ENCODE results near the gene CHMP1A. TPM values are rescaled to one million over a fixed set of nuclear protein-coding genes. Genes with fewer than 3 reads are reported as not detected.

Gene CHMP1A
- total and polyA plus RNA-seq, 2 donors (not counting 1 experiment from before 2014, with no cell fraction given): 61.0 to 66.2 TPM

DNA sequence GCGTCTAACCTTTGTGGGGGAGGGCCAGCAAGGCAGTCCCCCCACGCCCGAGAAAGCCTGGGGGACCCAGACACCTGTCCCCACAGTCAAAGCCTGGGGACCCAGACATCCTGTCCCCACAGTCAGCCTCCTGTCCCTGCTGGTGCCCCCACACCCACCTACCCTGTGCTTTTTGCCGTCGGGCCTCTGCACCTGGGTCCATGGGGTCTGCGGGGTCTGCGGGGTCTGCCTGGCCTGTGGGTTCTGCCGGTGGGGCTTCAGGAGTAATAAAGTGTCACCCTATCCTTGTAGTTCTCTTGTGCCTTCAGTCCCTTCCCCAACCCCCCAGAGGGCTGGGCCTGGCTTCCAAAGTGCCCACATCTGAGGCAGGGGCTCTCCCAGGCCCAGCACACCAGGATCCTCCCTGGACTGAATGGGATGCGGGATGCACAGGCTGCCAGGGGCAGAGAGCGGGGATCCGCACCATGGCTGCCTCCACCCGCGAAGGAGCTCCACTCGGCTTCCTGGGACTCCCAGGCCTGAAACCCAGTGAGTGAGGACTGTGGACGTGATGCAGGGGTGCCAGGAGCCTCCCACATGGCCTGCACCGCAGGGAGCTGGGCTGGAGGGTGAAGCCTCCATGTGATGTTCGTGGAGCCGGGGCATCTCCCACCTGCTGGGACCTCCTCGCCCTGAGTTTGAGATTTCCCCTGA, 60.4 kb downstream of the CHMP1A start:
- H3K79me2 ChIP-seq (ENCODE audit: control insufficient read depth, insufficient read depth, low read length): no peaks in the 10 kb centered on the region
- peaks cover 3% of the 10 kb centered on the region for H3K36me3 ChIP-seq (ENCODE audit: control insufficient read depth, insufficient read depth, low read length)
- no peaks in the 10 kb centered on the region for H4K20me1 ChIP-seq (ENCODE audit: control insufficient read depth, extremely low read depth, insufficient read depth, low read length)
- H2AFZ ChIP-seq (ENCODE audit: low read length): no peak overlapping the region
- no peak overlapping the region for H3K9ac ChIP-seq (ENCODE audit: insufficient read depth, low read length)
- H3K27ac ChIP-seq (ENCODE audit: insufficient read depth, low read length): no peak overlapping the region
- H3K27me3 ChIP-seq (ENCODE audit: control insufficient read depth, insufficient read depth, low read length): no peaks in the 10 kb centered on the region
- no peak for DNase-seq (ENCODE audit: low read depth in 2 of 2)
- H3K4me2 ChIP-seq (ENCODE audit: extremely low read depth, insufficient read depth, low read length): no peak overlapping the region
- H3K4me3 ChIP-seq (replicated peaks in 1 of 4; ENCODE audit: control extremely low read depth in 1 of 4, insufficient read depth in 1 of 4, low read depth in 3 of 4, low read length in 4 of 4): no peak overlapping the region
- peaks cover 3% of the 10 kb centered on the region for H3K4me1 ChIP-seq (ENCODE audit: control insufficient read depth, extremely low read depth, insufficient read depth, low read length)
- TF ChIP-seq, protein P1, sequence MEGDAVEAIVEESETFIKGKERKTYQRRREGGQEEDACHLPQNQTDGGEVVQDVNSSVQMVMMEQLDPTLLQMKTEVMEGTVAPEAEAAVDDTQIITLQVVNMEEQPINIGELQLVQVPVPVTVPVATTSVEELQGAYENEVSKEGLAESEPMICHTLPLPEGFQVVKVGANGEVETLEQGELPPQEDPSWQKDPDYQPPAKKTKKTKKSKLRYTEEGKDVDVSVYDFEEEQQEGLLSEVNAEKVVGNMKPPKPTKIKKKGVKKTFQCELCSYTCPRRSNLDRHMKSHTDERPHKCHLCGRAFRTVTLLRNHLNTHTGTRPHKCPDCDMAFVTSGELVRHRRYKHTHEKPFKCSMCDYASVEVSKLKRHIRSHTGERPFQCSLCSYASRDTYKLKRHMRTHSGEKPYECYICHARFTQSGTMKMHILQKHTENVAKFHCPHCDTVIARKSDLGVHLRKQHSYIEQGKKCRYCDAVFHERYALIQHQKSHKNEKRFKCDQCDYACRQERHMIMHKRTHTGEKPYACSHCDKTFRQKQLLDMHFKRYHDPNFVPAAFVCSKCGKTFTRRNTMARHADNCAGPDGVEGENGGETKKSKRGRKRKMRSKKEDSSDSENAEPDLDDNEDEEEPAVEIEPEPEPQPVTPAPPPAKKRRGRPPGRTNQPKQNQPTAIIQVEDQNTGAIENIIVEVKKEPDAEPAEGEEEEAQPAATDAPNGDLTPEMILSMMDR (conservative IDR thresholded peaks at IDR 0.05 in 1 of 2, IDR thresholded peaks at IDR 0.05 in 1 of 2; ENCODE audit: low read depth in 1 of 2, low read length in 2 of 2): no peak
- no peak for TF ChIP-seq EZH2 (IDR thresholded peaks at IDR 0.05; ENCODE audit: low read length, missing control alignments)
- H3K9me3 ChIP-seq (ENCODE audit: control insufficient read depth, insufficient read depth, low read depth, low read length): no peaks in the 10 kb centered on the region

DNA sequence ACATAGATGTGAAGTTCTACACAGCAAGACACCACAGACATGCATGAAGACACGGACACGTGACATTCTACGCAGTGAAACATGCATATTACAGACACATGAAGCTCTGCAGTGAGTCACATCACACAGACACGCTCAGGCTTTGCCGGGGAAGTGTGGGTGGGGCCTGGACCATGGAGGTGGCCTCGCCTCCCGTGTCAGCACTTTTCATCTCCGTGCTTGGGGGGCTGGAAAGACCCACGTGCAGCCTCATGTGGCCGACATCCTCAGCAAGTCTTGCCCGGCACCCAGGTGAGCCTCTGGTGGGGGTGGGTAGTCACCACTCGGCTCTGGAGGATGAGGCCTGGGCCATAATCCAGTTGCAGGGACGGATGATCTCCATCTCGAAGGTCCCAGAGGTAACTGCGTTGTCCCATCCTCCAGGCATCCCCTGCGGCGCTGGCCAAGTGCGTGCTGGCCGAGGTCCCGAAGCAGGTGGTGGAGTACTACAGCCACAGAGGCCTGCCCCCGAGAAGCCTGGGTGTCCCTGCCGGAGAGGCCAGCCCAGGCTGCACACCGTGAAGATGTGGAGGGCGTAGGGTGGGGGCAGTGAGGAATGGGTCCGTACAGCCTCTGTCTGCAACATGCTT, 61.3 kb downstream of the CHMP1A start:
- no peak overlapping the region for H3K4me2 ChIP-seq (ENCODE audit: extremely low read depth, insufficient read depth, low read length)
- no peaks in the 10 kb centered on the region for H4K20me1 ChIP-seq (ENCODE audit: control insufficient read depth, extremely low read depth, insufficient read depth, low read length)
- no peak for DNase-seq (ENCODE audit: low read depth in 2 of 2)
- H3K27ac ChIP-seq (ENCODE audit: insufficient read depth, low read length): no peak overlapping the region
- H3K27me3 ChIP-seq (ENCODE audit: control insufficient read depth, insufficient read depth, low read length): no peaks in the 10 kb centered on the region
- peaks cover 3% of the 10 kb centered on the region for H3K36me3 ChIP-seq (ENCODE audit: control insufficient read depth, insufficient read depth, low read length)
- no peak overlapping the region for H3K9ac ChIP-seq (ENCODE audit: insufficient read depth, low read length)
- no peaks in the 10 kb centered on the region for H3K4me1 ChIP-seq (ENCODE audit: control insufficient read depth, extremely low read depth, insufficient read depth, low read length)
- TF ChIP-seq, protein P1 (conservative IDR thresholded peaks at IDR 0.05 in 1 of 2, IDR thresholded peaks at IDR 0.05 in 1 of 2; ENCODE audit: low read depth in 1 of 2, low read length in 2 of 2): no peak
- no peak for TF ChIP-seq EZH2 (IDR thresholded peaks at IDR 0.05; ENCODE audit: low read length, missing control alignments)
- no peak overlapping the region for H3K4me3 ChIP-seq (replicated peaks in 1 of 4; ENCODE audit: control extremely low read depth in 1 of 4, insufficient read depth in 1 of 4, low read depth in 3 of 4, low read length in 4 of 4)
- no peak overlapping the region for H2AFZ ChIP-seq (ENCODE audit: low read length)
- H3K9me3 ChIP-seq (ENCODE audit: control insufficient read depth, insufficient read depth, low read depth, low read length): no peaks in the 10 kb centered on the region
- no peaks in the 10 kb centered on the region for H3K79me2 ChIP-seq (ENCODE audit: control insufficient read depth, insufficient read depth, low read length)

DNA sequence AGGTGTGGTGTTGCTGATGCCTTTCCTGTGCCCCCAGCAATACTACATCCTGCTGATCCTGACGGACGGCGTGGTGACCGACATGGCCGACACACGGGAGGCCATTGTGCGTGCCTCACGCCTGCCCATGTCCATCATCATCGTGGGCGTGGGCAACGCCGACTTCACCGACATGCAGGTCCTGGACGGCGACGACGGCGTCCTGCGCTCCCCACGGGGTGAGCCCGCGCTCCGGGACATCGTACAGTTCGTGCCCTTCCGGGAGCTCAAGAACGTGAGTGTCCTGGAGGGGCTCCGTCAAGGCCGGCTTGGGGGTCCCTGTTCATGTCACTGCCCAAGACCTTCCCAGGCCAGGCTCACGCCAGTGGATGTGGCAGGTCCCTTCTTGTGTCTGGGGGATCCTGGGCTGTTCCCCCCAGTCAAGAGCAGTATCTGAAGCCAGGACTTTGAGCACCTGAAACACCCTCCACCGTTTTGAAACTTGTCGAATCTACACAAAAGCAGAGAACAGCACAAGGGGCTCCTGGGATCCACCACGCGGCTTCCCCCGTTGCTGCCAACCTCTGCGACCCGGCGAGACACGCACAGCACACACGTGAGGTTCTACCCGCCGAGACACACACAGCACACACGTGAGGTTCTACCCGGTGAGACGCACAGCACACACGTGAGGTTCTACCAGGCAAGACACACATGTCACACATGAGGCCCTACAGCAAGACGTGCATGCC, 62.0 kb downstream of the CHMP1A start:
- no peak overlapping the region for H3K27ac ChIP-seq (ENCODE audit: insufficient read depth, low read length)
- TF ChIP-seq, protein P1 (conservative IDR thresholded peaks at IDR 0.05 in 1 of 2, IDR thresholded peaks at IDR 0.05 in 1 of 2; ENCODE audit: low read depth in 1 of 2, low read length in 2 of 2): no peak
- TF ChIP-seq EZH2 (IDR thresholded peaks at IDR 0.05; ENCODE audit: low read length, missing control alignments): no peak
- no peaks in the 10 kb centered on the region for H3K9me3 ChIP-seq (ENCODE audit: control insufficient read depth, insufficient read depth, low read depth, low read length)

More for the DNA sequence above, 62.0 kb downstream of the CHMP1A start:
- no peak overlapping the region for H3K9ac ChIP-seq (ENCODE audit: insufficient read depth, low read length)
- no peaks in the 10 kb centered on the region for H3K4me1 ChIP-seq (ENCODE audit: control insufficient read depth, extremely low read depth, insufficient read depth, low read length)
- no peak overlapping the region for H3K4me2 ChIP-seq (ENCODE audit: extremely low read depth, insufficient read depth, low read length)
- H3K79me2 ChIP-seq (ENCODE audit: control insufficient read depth, insufficient read depth, low read length): no peaks in the 10 kb centered on the region
- H2AFZ ChIP-seq (ENCODE audit: low read length): no peak overlapping the region
- H3K4me3 ChIP-seq (replicated peaks in 1 of 4; ENCODE audit: control extremely low read depth in 1 of 4, insufficient read depth in 1 of 4, low read depth in 3 of 4, low read length in 4 of 4): no peak overlapping the region
- no peaks in the 10 kb centered on the region for H4K20me1 ChIP-seq (ENCODE audit: control insufficient read depth, extremely low read depth, insufficient read depth, low read length)
- DNase-seq (ENCODE audit: low read depth in 2 of 2): no peak
- peaks cover 3% of the 10 kb centered on the region for H3K36me3 ChIP-seq (ENCODE audit: control insufficient read depth, insufficient read depth, low read length)
- H3K27me3 ChIP-seq (ENCODE audit: control insufficient read depth, insufficient read depth, low read length): no peaks in the 10 kb centered on the region
